HepG2 (cell line): ENCODE results near the gene MRFAP1. TPM values are rescaled to one million over a fixed set of nuclear protein-coding genes. Genes with fewer than 3 reads are reported as not detected.

Experiments used
- GPN1 ChIP-seq: sonication (generic); formaldehyde crosslinking; IDR thresholded peaks from 2 replicates; pipeline ENCODE4 v1.5.1; 2020; ENCODE audit warnings: missing genetic modification reagents, borderline replicate concordance
- HNF4A ChIP-seq: sonication (generic); formaldehyde crosslinking; IDR thresholded peaks from 2 replicates; pipeline ENCODE4 v1.4.0; 2020; ENCODE audit warnings: missing genetic modification reagents
- ISX ChIP-seq: sonication (generic); formaldehyde crosslinking; conservative IDR thresholded peaks from 2 replicates; pipeline ENCODE4 v1.5.0; 2020; ENCODE audit warnings: missing genetic modification reagents
- MAZ ChIP-seq, 2 experiments: sonication (generic) in 1 of 2; formaldehyde crosslinking in 1 of 2; IDR thresholded peaks; 2 replicates each; pipeline versions ENCODE4 v1.5.0 to v1.6.1; 2012 to 2020; ENCODE audit warnings: low read depth in 2 of 2, mild to moderate bottlenecking in 2 of 2, borderline replicate concordance in 1 of 2, improper control_type of control experiment in 1 of 2, low read length in 1 of 2, missing genetic modification reagents in 1 of 2, moderate library complexity in 1 of 2
- POLR2A ChIP-seq, 2 experiments: IDR thresholded peaks; 2 replicates each; pipeline ENCODE4 v1.6.1; 2011; ENCODE audit warnings: low read depth in 2 of 2, low read length in 2 of 2, mild to moderate bottlenecking in 1 of 2, moderate library complexity in 1 of 2; ENCODE audit not compliant: insufficient read depth in 1 of 2
- RFX3 ChIP-seq: IDR thresholded peaks from 2 replicates; pipeline ENCODE4 v1.6.1; 2016; ENCODE audit warnings: missing biosample characterization, missing genetic modification reagents
- RFXANK ChIP-seq: IDR thresholded peaks from 2 replicates; pipeline ENCODE4 v1.6.1; 2016
- RXRA ChIP-seq: sonication (generic); formaldehyde crosslinking; IDR thresholded peaks from 2 replicates; pipeline ENCODE4 v1.5.1; 2020; ENCODE audit warnings: missing genetic modification reagents
- SOX13 ChIP-seq, 3 experiments: fragments of 450-650 bp in 1 of 3; sonication (generic) in 1 of 3; formaldehyde crosslinking in 1 of 3; IDR thresholded peaks in 2 of 3; conservative IDR thresholded peaks in 1 of 3; 2 replicates each; pipeline versions ENCODE4 v1.5.0 to v1.6.1; 2016 to 2020; ENCODE audit warnings: antibody characterized with exemption in 1 of 3, mild to moderate bottlenecking in 1 of 3, missing compliant biosample characterization in 1 of 3, missing genetic modification reagents in 1 of 3, moderate library complexity in 1 of 3
- TCF7 ChIP-seq: sonication (generic); IDR thresholded peaks from 2 replicates; pipeline ENCODE4 v1.6.1; 2016; ENCODE audit warnings: antibody characterized with exemption, low read depth
- U2AF1 ChIP-seq: fragments of 200-400 bp; formaldehyde crosslinking; optimal IDR thresholded peaks from 2 replicates; pipeline ENCODE3; 2017; ENCODE audit warnings: mild to moderate bottlenecking, low read depth, low read length
- ZFP41 ChIP-seq: sonication (generic); formaldehyde crosslinking; IDR thresholded peaks from 2 replicates; pipeline ENCODE4 v1.4.0; 2020; ENCODE audit warnings: mild to moderate bottlenecking, missing genetic modification reagents, borderline replicate concordance
- ZKSCAN1 ChIP-seq: fragments of 150-350 bp; IDR thresholded peaks from 2 replicates; pipeline ENCODE4 v1.6.1; 2014; ENCODE audit warnings: low read length
- ZNF101 ChIP-seq: sonication (generic); formaldehyde crosslinking; IDR thresholded peaks from 2 replicates; pipeline ENCODE4 v1.4.0; 2020; ENCODE audit warnings: mild to moderate bottlenecking, low read depth, missing genetic modification reagents, borderline replicate concordance
- ZNF496 ChIP-seq: sonication (generic); formaldehyde crosslinking; IDR thresholded peaks from 2 replicates; pipeline ENCODE4 v1.8.1; 2023; ENCODE audit warnings: mild to moderate bottlenecking, moderate library complexity, missing genetic modification reagents; ENCODE audit not compliant: insufficient replicate concordance
- polyA plus RNA-seq, 8 experiments: library from polyadenylated mRNA; depleted of rRNA in 3 of 8; stranded (reverse) in 7 of 8; unstranded in 1 of 8; fragments of >200 nt; fragmentation: Illumina TruSeq in 4 of 8; extraction: Trizol in 4 of 8; gene quantifications; 2 replicates each; pipeline versions ENCODE4 v1.2.1 to v1.2.3, GENCODE V29; 2011 to 2016; ENCODE audit warnings: low read depth in 4 of 8, missing spikeins in 1 of 8, mixed read lengths in 1 of 8; ENCODE audit not compliant: insufficient read depth in 1 of 8
- total RNA-seq, 5 experiments: library from RNA; depleted of rRNA; stranded (reverse); fragments of >200 nt; fragmentation: Illumina TruSeq; extraction: Trizol; gene quantifications; 2 replicates each; pipeline ENCODE4 v1.2.3, GENCODE V29; 2016; ENCODE audit warnings: low read depth in 1 of 5
- TF ChIP-seq, protein P1 (sequence below): sonication (generic); formaldehyde crosslinking; IDR thresholded peaks from 2 replicates; pipeline ENCODE4 v1.5.1; 2020; ENCODE audit warnings: mild to moderate bottlenecking, missing genetic modification reagents, moderate library complexity
- TF ChIP-seq, protein P2 (sequence below): IDR thresholded peaks from 2 replicates; pipeline ENCODE4 v1.6.1; 2018; ENCODE audit warnings: missing genetic modification reagents, mild to moderate bottlenecking, missing compliant biosample characterization
- TF ChIP-seq, protein P3 (sequence below), 2 experiments: sonication (generic) in 1 of 2; formaldehyde crosslinking in 1 of 2; IDR thresholded peaks; 2 replicates each; pipeline versions ENCODE4 v1.4.0 to v1.6.1; 2018 to 2020; ENCODE audit warnings: missing genetic modification reagents in 2 of 2, borderline replicate concordance in 1 of 2, low read depth in 1 of 2, mild to moderate bottlenecking in 1 of 2, missing biosample characterization in 1 of 2
- TF ChIP-seq, protein P4 (sequence below): sonication (generic); formaldehyde crosslinking; IDR thresholded peaks from 2 replicates; pipeline ENCODE4 v1.5.0; 2020; ENCODE audit warnings: missing genetic modification reagents

Gene MRFAP1
- total and polyA plus RNA-seq, 2 of the 13 experiments (the other 11 are each of a cell fraction or from before 2014, with no cell fraction given), result 112 to 158 TPM

GRCh38 chr4:6673660-6674499 is 33.4 kb downstream of the MRFAP1 start (continued):
- TF ChIP-seq, protein P1, sequence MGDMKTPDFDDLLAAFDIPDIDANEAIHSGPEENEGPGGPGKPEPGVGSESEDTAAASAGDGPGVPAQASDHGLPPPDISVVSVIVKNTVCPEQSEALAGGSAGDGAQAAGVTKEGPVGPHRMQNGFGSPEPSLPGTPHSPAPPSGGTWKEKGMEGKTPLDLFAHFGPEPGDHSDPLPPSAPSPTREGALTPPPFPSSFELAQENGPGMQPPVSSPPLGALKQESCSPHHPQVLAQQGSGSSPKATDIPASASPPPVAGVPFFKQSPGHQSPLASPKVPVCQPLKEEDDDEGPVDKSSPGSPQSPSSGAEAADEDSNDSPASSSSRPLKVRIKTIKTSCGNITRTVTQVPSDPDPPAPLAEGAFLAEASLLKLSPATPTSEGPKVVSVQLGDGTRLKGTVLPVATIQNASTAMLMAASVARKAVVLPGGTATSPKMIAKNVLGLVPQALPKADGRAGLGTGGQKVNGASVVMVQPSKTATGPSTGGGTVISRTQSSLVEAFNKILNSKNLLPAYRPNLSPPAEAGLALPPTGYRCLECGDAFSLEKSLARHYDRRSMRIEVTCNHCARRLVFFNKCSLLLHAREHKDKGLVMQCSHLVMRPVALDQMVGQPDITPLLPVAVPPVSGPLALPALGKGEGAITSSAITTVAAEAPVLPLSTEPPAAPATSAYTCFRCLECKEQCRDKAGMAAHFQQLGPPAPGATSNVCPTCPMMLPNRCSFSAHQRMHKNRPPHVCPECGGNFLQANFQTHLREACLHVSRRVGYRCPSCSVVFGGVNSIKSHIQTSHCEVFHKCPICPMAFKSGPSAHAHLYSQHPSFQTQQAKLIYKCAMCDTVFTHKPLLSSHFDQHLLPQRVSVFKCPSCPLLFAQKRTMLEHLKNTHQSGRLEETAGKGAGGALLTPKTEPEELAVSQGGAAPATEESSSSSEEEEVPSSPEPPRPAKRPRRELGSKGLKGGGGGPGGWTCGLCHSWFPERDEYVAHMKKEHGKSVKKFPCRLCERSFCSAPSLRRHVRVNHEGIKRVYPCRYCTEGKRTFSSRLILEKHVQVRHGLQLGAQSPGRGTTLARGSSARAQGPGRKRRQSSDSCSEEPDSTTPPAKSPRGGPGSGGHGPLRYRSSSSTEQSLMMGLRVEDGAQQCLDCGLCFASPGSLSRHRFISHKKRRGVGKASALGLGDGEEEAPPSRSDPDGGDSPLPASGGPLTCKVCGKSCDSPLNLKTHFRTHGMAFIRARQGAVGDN (CRISPR knock-in tag), result peak; percentile 96
- no peak for TF ChIP-seq ZNF101 (CRISPR knock-in tag)
- no peak for TF ChIP-seq GPN1
- no peak for TF ChIP-seq ZNF496 (CRISPR knock-in tag)
- TF ChIP-seq U2AF1, result no peak
- TF ChIP-seq RFXANK (CRISPR knock-in tag), result no peak
- TF ChIP-seq RXRA, result peak; percentile 40; the same call in 1 of the 2 replicates
- 0 out of 2 replicates have a peak, but pooled peaks have one; percentile 55 for TF ChIP-seq MAZ (IDR thresholded peaks at IDR 0.05; ENCODE audit: borderline replicate concordance, low read depth, low read length)
- peak; percentile 44; the same call in 1 of the 2 replicates for TF ChIP-seq MAZ (CRISPR knock-in tag; IDR thresholded peaks at IDR 0.05; ENCODE audit: low read depth)
- no peak for TF ChIP-seq TCF7
- peak; percentile 42; the same call in 1 of the 2 replicates for TF ChIP-seq ZFP41 (CRISPR knock-in tag)
- TF ChIP-seq POLR2A (IDR thresholded peaks at IDR 0.05; ENCODE audit: insufficient read depth in 1 of 2, low read depth in 2 of 2, low read length in 2 of 2), result peak in 1 of 2 experiments; percentile 35; a peak in 1 of 4 replicates
- TF ChIP-seq, protein P2, sequence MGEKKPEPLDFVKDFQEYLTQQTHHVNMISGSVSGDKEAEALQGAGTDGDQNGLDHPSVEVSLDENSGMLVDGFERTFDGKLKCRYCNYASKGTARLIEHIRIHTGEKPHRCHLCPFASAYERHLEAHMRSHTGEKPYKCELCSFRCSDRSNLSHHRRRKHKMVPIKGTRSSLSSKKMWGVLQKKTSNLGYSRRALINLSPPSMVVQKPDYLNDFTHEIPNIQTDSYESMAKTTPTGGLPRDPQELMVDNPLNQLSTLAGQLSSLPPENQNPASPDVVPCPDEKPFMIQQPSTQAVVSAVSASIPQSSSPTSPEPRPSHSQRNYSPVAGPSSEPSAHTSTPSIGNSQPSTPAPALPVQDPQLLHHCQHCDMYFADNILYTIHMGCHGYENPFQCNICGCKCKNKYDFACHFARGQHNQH (CRISPR knock-in tag), result peak; percentile 42
- TF ChIP-seq HNF4A, result peak; percentile 24; the same call in 1 of the 2 replicates
- no peak for TF ChIP-seq SOX13 (IDR thresholded peaks at IDR 0.05)
- 0 out of 4 replicates have a peak, but pooled peaks of 1 of the 2 experiments have one; percentile 47 for TF ChIP-seq SOX13 (CRISPR knock-in tag; conservative IDR thresholded peaks at IDR 0.05 in 1 of 2, IDR thresholded peaks at IDR 0.05 in 1 of 2)
- TF ChIP-seq, protein P3, sequence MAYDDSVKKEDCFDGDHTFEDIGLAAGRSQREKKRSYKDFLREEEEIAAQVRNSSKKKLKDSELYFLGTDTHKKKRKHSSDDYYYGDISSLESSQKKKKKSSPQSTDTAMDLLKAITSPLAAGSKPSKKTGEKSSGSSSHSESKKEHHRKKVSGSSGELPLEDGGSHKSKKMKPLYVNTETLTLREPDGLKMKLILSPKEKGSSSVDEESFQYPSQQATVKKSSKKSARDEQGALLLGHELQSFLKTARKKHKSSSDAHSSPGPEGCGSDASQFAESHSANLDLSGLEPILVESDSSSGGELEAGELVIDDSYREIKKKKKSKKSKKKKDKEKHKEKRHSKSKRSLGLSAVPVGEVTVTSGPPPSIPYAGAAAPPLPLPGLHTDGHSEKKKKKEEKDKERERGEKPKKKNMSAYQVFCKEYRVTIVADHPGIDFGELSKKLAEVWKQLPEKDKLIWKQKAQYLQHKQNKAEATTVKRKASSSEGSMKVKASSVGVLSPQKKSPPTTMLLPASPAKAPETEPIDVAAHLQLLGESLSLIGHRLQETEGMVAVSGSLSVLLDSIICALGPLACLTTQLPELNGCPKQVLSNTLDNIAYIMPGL (CRISPR knock-in tag; IDR thresholded peaks at IDR 0.05; ENCODE audit: borderline replicate concordance in 1 of 2, low read depth in 1 of 2), result peak; percentile 65 to 81; a peak in 2 of 4 replicates
- TF ChIP-seq RFX3 (CRISPR knock-in tag), result no peak
- TF ChIP-seq ISX (CRISPR knock-in tag), result 0 out of 2 replicates have a peak, but pooled peaks have one; percentile 55
- TF ChIP-seq ZKSCAN1, result no peak
- TF ChIP-seq, protein P4, sequence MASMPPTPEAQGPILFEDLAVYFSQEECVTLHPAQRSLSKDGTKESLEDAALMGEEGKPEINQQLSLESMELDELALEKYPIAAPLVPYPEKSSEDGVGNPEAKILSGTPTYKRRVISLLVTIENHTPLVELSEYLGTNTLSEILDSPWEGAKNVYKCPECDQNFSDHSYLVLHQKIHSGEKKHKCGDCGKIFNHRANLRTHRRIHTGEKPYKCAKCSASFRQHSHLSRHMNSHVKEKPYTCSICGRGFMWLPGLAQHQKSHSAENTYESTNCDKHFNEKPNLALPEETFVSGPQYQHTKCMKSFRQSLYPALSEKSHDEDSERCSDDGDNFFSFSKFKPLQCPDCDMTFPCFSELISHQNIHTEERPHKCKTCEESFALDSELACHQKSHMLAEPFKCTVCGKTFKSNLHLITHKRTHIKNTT, result no peak
